SJCRH30 (cell line): Measurements from ENCODE around the gene TYW1B. TPM values are rescaled to one million over a fixed set of nuclear protein-coding genes. Genes with fewer than 3 reads are reported as not detected.
A peak's percentile ranks its signal among the peaks of the same experiment; 100 is the strongest.
"Not testable (repeated sequence)": the region's sequence is repeated elsewhere in the genome, so short reads cannot be mapped to it uniquely, and the experiment has no call there.

Source experiments
- DNase-seq, 2 experiments: peaks; one replicate each; pipeline ENCODE4 v3.0.0-alpha.2; 2015 to 2020
- H3K27ac ChIP-seq: fragments of 250-450 bp; sonication (Bioruptor Pico); 2 replicates; pipeline ENCODE4 v1.5.1; 2020; ENCODE audit warnings: mild to moderate bottlenecking, moderate library complexity
- H3K27me3 ChIP-seq: fragments of 250-450 bp; sonication (Bioruptor Pico); 2 replicates; pipeline ENCODE4 v1.5.1; 2020; ENCODE audit warnings: mild to moderate bottlenecking, moderate library complexity
- H3K36me3 ChIP-seq: fragments of 250-450 bp; sonication (Bioruptor Pico); 2 replicates; pipeline ENCODE4 v1.5.1; 2020; ENCODE audit warnings: mild to moderate bottlenecking, moderate library complexity
- H3K4me1 ChIP-seq: fragments of 250-450 bp; sonication (Bioruptor Pico); 2 replicates; pipeline ENCODE4 v1.5.1; 2020; ENCODE audit warnings: mild to moderate bottlenecking, moderate library complexity
- H3K4me3 ChIP-seq: fragments of 250-450 bp; sonication (Bioruptor Pico); 2 replicates; pipeline ENCODE4 v1.5.1; 2020; ENCODE audit warnings: mild to moderate bottlenecking, moderate library complexity
- H3K9me3 ChIP-seq: fragments of 250-450 bp; sonication (Bioruptor Pico); replicated peaks from 2 replicates; pipeline ENCODE4 v1.5.1; 2020; ENCODE audit warnings: mild to moderate bottlenecking, moderate library complexity
- total RNA-seq: library from RNA; depleted of rRNA; stranded (reverse); fragments of >200 nt; shearing (Covaris generic); gene quantifications from 2 replicates; pipeline ENCODE4 v1.2.3, GENCODE V29; 2014; rRNA removed

TYW1B gene, protein sequence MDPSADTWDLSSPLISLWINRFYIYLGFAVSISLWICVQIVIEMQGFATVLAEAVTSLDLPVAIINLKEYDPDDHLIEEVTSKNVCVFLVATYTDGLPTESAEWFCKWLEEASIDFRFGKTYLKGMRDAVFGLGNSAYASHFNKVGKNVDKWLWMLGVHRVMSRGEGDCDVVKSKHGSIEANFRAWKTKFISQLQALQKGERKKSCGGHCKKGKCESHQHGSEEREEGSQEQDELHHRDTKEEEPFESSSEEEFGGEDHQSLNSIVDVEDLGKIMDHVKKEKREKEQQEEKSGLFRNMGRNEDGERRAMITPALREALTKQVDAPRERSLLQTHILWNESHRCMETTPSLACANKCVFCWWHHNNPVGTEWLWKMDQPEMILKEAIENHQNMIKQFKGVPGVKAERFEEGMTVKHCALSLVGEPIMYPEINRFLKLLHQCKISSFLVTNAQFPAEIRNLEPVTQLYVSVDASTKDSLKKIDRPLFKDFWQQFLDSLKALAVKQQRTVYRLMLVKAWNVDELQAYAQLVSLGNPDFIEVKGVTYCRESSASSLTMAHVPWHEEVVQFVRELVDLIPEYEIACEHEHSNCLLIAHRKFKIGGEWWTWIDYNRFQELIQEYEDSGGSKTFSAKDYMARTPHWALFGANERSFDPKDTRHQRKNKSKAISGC
- 7.2 and 7.6 TPM in 2 replicates for total RNA-seq

DNA sequence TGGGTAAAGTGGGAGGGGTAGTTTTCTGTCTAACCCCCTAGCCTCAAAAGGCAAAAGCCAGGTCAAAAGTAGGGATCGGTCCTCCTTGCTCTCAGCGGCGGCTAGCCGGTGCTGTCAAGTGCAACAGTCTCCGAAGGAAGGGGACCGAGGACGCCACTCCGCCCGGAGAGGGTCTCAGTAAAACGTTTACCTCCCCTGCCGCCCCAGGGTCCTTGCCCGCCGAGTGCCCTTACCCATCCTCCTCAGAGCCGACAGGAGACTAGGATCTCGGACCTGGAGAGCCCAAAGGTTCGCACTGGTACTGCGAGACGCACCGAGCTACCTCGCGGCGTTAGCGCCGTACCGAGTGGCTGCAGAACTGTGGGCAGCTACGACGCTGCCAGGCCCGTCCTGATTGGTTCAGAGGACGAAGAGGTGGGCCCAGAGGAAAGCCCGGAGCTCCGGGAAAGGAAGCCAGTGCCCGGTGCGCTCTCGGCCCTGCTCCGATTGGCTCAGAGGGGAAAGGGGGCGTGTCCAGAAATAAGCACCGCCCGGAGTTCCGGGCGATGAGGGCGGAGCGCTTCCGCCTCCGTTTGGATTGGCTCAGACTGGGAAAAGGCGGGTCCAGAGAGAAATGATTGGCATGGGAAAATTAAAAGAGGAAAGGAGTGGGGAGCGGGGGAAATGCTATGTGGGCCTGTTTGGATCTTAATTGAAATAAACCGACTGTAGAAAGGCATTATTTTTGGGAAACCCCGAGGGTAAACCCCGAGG lies at the start of gene TYW1B:
TYW1B (minus strand) TSS at position 362 of the 753 bp plus-strand sequence; CDS start at position 237, 125 bp downstream.
- H3K27me3 ChIP-seq, H3K4me1 ChIP-seq, H3K9me3 ChIP-seq: not testable (repeated sequence)
- peaks cover 16% of the 10 kb centered on the region for H3K36me3 ChIP-seq
- DNase-seq, result peak; percentile 98 to 99
- peak within 1 kb of the TSS; percentile 83 for H3K4me3 ChIP-seq
- H3K27ac ChIP-seq, result peak within 1 kb of the TSS; percentile 39; the same call in 1 of the 2 replicates

DNA sequence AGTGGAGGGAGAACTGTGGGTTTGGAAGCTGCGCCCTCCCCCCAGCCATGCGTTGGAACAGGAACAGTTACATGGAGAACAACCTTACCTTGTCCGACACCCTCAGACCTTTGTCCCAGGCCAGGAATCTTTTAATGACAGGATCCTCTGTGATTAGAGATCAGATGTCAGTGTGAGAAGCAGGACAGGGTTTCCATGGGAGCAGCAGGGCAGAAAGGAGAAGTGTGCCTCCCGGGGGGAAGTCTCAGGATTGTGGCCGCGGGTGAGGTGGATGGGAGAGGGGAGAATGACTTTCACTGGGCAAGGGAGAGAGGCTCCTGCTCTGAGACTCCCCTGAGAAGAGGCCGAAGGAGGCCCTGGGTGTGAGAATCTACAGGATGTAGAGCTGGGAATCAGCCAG lies 39.6 kb upstream of the TYW1B start:
- not testable (repeated sequence) for H3K27ac ChIP-seq, H3K9me3 ChIP-seq, H3K27me3 ChIP-seq, DNase-seq, H3K4me1 ChIP-seq, H3K4me3 ChIP-seq, H3K36me3 ChIP-seq

DNA sequence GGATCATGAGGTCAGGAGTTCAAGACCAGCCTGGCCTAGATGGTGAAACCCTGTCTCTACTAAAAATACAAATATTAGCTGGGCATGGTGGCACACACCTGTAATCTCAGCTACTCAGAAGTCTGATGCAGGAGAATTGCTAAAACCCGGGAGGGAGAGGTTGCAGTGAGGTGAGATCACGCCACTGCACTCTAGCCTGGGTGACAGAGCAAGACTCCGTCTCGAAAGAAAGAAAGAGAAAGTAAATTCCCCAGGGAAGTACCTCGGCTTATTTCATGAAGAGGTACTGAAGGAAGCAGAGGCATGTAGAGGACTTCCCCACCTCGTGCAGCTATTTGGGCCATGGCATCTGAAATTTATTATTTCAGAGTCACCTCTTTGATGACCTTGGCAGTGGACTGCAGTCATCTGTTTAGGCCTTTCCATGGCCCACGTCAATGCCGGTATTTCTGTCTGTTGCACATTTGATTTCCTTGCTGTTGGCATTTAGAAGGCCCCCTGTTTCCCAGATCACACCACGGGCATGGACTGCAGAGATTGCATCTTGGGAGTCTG lies 30.9 kb upstream of the TYW1B start:
- H3K36me3 ChIP-seq, H3K4me3 ChIP-seq, H3K27me3 ChIP-seq, H3K9me3 ChIP-seq, H3K27ac ChIP-seq, DNase-seq, H3K4me1 ChIP-seq: not testable (repeated sequence)

DNA sequence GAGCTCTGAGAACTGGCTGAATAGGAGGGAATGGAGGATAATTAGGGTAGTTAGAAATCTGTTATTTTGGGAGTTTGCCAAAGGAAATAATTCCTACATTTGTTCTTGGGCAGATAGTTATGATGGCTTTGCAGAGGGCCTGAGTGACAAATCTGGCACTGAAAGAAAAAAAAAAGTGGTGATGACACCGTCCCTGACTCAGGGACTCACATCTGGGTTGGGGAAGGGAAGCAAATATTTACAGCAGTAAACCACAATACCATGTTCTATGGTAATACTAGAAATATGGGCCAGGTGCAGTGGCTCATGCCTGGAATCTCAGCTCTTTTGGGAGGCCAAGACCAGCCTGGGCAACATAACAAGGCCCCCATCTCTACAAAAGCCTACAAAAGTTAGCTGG lies 29.9 kb upstream of the TYW1B start:
- H3K27ac ChIP-seq, H3K4me3 ChIP-seq, H3K9me3 ChIP-seq, DNase-seq, H3K27me3 ChIP-seq, H3K36me3 ChIP-seq, H3K4me1 ChIP-seq: not testable (repeated sequence)

DNA sequence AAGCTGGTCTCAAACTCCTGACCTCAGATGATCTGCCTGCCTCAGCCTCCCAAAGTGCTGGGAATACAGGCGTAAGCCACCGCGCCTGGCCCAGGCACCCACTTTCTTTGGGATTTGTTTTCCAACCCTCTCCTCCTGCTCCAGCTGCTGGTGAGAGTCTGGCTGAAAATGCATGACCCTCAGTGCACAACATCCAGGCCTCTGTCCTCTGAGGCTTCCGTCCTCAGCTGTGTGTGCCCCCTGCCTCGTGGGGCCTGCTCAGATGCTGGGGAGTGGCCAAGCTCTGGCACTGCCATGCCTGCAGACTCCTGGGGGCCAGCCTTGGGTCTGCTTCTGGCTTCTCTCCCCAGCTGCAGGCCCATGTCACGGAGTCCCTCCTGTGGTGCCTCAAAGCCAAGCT lies 27.3 kb upstream of the TYW1B start:
- not testable (repeated sequence) for H3K4me3 ChIP-seq, H3K27ac ChIP-seq, DNase-seq, H3K27me3 ChIP-seq, H3K9me3 ChIP-seq, H3K4me1 ChIP-seq, H3K36me3 ChIP-seq

DNA sequence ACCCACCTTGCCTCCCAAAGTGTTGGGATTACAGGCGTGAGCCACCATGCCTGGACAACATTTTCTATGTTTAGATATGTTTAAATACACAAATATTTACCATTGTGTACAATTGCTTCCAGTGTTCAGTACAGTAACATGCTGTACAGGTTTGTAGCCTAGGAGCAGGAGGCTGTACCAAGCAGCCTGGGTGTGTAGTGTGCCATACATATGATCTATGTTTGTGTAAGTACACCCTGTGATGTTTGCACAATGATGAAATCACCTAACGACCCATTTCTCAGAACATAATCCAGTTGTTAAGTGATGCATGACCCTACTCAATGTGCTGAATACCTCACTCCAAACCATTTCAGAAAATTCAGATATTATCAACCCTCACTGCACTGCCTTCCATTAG lies 24.9 kb upstream of the TYW1B start:
- H3K27me3 ChIP-seq, H3K9me3 ChIP-seq, H3K4me1 ChIP-seq, H3K27ac ChIP-seq, H3K4me3 ChIP-seq, H3K36me3 ChIP-seq, DNase-seq: not testable (repeated sequence)

DNA sequence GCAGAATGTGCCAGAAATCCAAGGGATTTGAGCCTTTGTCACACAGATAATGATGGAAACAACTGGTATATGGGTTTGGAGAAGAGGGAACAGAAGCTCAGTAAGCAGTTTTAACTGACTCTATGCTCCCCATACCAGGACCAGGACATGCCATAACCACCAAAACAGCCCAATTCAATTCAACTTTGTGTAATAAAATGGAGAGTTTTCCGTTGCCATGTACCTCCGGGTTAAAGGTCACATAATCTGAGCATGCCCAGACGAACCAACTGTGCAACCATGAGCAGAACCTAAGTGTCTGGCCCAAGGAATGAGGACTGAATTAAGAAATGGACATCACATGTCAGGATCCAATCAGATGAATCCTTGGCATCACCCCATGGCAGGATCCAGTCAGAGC lies 22.7 kb upstream of the TYW1B start:
- H3K4me3 ChIP-seq, H3K4me1 ChIP-seq, H3K9me3 ChIP-seq, H3K27me3 ChIP-seq, H3K36me3 ChIP-seq, H3K27ac ChIP-seq, DNase-seq: not testable (repeated sequence)

DNA sequence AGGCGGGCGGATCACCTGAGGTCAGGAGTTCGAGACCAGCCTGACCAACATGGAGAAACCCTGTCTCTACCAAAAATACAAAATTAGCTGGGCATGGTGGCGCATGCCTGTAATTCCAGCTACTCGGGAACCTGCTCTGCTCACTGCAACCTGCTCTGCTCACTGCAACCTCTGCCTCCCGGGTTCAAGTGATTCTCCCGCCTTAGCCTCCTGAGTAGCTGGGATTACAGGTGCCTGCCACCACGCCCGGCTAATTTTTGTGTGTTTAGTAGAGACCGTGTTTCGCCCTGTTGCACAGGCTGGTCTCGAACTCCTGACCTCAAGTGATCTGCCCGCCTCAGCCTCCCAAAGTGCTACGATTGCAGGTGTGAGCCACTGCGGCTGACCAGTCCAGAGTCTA lies 16.1 kb upstream of the TYW1B start:
- H3K4me1 ChIP-seq, H3K27me3 ChIP-seq, H3K4me3 ChIP-seq, DNase-seq, H3K36me3 ChIP-seq, H3K9me3 ChIP-seq, H3K27ac ChIP-seq: not testable (repeated sequence)

DNA sequence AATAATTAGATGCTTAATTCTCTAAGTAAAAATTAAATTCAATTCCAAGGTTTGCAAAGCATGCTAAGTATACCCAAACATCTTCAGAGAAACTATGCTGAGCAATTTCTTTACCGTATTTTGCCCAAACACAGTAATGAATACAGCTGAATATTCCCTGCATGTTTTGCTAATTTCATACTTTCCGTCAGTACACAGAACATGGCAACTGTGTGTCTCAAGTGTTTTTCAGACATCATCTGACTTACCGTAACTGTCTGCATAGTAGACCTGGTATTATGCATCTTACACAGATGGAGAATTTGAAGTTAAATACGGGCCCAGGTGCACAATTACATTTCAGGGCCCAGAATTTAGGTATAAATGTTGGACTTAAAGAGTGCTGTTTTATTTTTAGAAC lies 15.2 kb upstream of the TYW1B start:
- H3K27ac ChIP-seq, H3K9me3 ChIP-seq, H3K27me3 ChIP-seq, DNase-seq, H3K4me3 ChIP-seq, H3K4me1 ChIP-seq, H3K36me3 ChIP-seq: not testable (repeated sequence)

DNA sequence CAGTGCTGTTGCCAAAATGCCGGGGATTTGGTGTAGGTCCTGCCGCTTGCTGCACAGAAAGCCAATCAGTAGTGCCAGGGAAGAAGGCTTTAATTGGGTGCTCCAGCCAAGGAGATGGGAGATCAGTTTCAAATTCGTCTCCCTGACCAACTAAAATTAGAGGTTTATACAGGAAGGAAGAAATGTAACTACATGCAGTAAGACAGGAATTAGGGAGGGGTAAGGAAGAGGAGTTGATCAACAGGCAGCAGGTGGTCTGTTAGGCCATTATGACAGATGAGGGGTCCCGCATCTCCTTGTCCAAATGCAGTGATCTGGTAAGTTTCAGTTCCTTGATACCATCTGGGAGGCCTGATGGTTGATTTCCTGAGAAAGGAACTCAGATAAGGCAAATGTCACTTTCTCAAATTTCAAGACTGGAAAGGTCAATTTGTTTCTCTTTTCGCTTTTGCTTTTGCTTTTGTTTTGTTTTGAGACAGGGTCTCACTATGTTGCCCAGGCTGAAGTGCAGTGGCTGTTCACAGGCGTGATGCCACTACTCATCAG lies 13.0 kb upstream of the TYW1B start:
- H3K27ac ChIP-seq, H3K9me3 ChIP-seq, H3K36me3 ChIP-seq, H3K27me3 ChIP-seq, DNase-seq, H3K4me1 ChIP-seq, H3K4me3 ChIP-seq: not testable (repeated sequence)

DNA sequence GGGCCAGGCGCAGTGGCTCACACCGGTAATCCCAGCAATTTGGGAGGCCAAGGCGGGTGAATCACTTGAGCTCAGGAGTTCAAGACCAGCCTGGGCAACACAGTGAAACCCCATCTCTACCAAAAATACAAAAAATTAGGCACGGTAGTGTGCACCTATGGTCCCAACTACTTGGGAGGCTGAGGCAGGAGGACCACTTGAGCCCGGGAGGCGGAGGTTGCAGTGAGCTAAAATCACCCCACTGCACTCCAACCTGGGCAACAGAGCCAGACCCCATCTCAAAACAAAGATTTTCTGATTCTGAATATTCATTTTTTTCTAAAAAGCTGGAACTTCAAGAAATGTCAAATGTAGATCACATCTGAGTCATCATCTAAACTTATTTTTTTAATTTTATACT lies 10.3 kb upstream of the TYW1B start:
- not testable (repeated sequence) for H3K4me3 ChIP-seq, H3K27me3 ChIP-seq, DNase-seq, H3K4me1 ChIP-seq, H3K9me3 ChIP-seq, H3K27ac ChIP-seq
- H3K36me3 ChIP-seq, result peaks cover 19% of the 10 kb centered on the region

DNA sequence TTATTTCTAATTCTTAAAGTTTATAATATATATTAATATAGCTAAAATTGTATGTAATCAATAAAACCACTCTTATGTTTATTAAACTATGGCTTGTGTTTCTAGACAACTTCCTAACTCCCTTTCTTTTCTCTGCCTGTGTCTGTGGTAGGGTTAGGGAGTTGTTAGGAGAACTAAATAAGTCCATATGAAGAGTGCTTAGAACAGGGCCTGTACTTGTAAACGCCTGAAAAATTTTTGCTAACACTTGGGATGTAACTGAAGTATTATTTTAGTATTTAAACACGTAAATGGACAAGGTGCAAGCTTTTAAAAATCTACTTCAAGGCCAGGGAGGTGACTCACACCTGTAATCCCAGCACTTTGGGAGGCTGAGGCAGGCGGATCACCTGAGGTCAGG lies 9.3 kb upstream of the TYW1B start:
- not testable (repeated sequence) for H3K4me1 ChIP-seq, H3K9me3 ChIP-seq, H3K4me3 ChIP-seq, DNase-seq, H3K27me3 ChIP-seq, H3K27ac ChIP-seq
- peaks cover 27% of the 10 kb centered on the region for H3K36me3 ChIP-seq

DNA sequence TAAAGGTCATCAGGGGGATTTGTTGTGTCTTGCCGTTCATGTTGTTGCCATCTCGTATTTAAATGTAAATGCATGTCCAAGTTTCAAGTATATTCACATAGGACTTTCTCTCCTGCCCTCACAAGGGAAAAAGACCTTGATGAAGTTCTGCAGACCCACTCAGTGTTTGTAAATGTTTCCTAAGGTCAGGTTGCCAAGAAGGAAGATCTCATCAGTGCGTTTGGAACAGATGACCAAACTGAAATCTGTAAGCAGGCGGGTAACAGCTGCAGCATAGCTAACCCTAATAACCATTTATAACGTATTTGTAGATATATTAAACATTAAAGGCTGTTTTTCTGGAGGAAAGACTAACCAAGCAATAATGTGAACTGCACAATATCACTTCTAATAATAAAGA lies 2.6 kb upstream of the TYW1B start:
- peak in 1 of 2 experiments; percentile 12 for DNase-seq
- not testable (repeated sequence) for H3K27me3 ChIP-seq, H3K9me3 ChIP-seq, H3K4me1 ChIP-seq
- peaks cover 29% of the 10 kb centered on the region for H3K36me3 ChIP-seq
- peak overlapping the region; percentile 73 for H3K27ac ChIP-seq
- peak overlapping the region; percentile 83 for H3K4me3 ChIP-seq

DNA sequence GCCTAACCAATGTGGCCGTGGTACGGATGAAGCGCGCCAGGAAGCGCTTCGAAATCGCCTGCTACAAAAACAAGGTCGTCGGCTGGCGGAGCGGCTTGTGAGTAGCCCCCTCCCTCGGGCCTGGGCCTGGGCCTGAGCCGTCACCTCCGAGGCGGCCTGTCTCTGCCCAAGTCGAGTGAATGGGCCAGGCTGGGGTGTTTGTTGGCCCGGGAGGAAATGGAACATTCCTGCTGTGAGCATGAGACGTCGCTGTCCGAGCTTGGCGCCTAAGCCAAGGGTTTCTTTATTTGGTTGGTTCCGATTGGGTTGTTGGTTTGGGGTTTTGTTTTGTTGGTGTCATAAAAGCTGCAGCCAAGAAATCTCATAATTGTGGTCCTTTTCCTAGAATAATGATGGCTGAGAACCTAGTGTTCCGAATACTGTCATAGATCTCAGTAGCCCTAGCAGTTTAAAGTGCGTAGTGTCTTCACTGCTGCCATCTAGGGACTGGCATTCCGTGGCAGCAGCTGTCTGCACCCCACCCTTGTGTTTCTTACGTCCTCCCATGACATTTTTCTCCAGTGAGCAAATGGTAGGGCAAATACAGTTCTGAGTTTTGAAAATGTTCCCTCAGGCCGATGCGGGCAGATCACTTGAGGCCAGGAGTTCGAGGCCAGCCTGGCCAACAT lies 1.8 kb upstream of the TYW1B start:
- peaks cover 29% of the 10 kb centered on the region for H3K36me3 ChIP-seq
- H3K27ac ChIP-seq, result peak overlapping the region; percentile 73
- not testable (repeated sequence) for H3K9me3 ChIP-seq, H3K27me3 ChIP-seq, H3K4me1 ChIP-seq
- DNase-seq, result peak; percentile 70
- peak overlapping the region; percentile 83 for H3K4me3 ChIP-seq
